ENCODE results near the gene GNPAT. TPM values are rescaled to one million over a fixed set of nuclear protein-coding genes. Genes with fewer than 3 reads are reported as not detected.
A peak's percentile ranks its signal among the peaks of the same experiment; 100 is the strongest.

Gene GNPAT
- total RNA-seq, 1 donor = 53.1 TPM

- TF ChIP-seq CTCF (IDR thresholded peaks at IDR 0.05; ENCODE audit: insufficient read depth, low read depth, low read length) = no peak
- H3K4me3 ChIP-seq (ENCODE audit: low read depth, low read length) = peak overlapping the region; percentile 19
- DNase-seq (ENCODE audit: low read depth) = peak; percentile 47
Observed at GRCh38 chr1:231242516-231243198, 1.6 kb downstream of the GNPAT start.

- no peak for TF ChIP-seq CTCF (IDR thresholded peaks at IDR 0.05; ENCODE audit: insufficient read depth, low read depth, low read length)
- DNase-seq (ENCODE audit: low read depth) = peak; percentile 48
- H3K4me3 ChIP-seq (ENCODE audit: low read depth, low read length) = no peak overlapping the region
Observed at GRCh38 chr1:231248778-231249177, 7.8 kb downstream of the GNPAT start.

- H3K4me3 ChIP-seq (ENCODE audit: low read depth, low read length) = no peak overlapping the region
- no peak for TF ChIP-seq CTCF (IDR thresholded peaks at IDR 0.05; ENCODE audit: insufficient read depth, low read depth, low read length)
- DNase-seq (ENCODE audit: low read depth) = no peak
Observed at GRCh38 chr1:231252336-231252735, 11.3 kb downstream of the GNPAT start.

- H3K4me3 ChIP-seq (ENCODE audit: low read depth, low read length) = no peak overlapping the region
- no peak for DNase-seq (ENCODE audit: low read depth)
- no peak for TF ChIP-seq CTCF (IDR thresholded peaks at IDR 0.05; ENCODE audit: insufficient read depth, low read depth, low read length)
Observed at GRCh38 chr1:231260351-231260750, 19.3 kb downstream of the GNPAT start.

- no peak overlapping the region for H3K4me3 ChIP-seq (ENCODE audit: low read depth, low read length)
- DNase-seq (ENCODE audit: low read depth) = no peak
- no peak for TF ChIP-seq CTCF (IDR thresholded peaks at IDR 0.05; ENCODE audit: insufficient read depth, low read depth, low read length)
Observed at GRCh38 chr1:231264642-231265041, 23.6 kb downstream of the GNPAT start.

GRCh38 chr1:231265379-231265778 lies 24.4 kb downstream of the GNPAT start:
- TF ChIP-seq CTCF (IDR thresholded peaks at IDR 0.05; ENCODE audit: insufficient read depth, low read depth, low read length) = no peak
- H3K4me3 ChIP-seq (ENCODE audit: low read depth, low read length) = no peak overlapping the region
- no peak for DNase-seq (ENCODE audit: low read depth)

GRCh38 chr1:231266811-231267322 lies 25.9 kb downstream of the GNPAT start:
- no peak for TF ChIP-seq CTCF (IDR thresholded peaks at IDR 0.05; ENCODE audit: insufficient read depth, low read depth, low read length)
- H3K4me3 ChIP-seq (ENCODE audit: low read depth, low read length) = no peak overlapping the region
- DNase-seq (ENCODE audit: low read depth) = peak; percentile 40

Measured in fibroblast of villous mesenchyme (primary cell).